H1 (cell line): ENCODE results near the gene SEC16A. TPM values are rescaled to one million over a fixed set of nuclear protein-coding genes. Genes with fewer than 3 reads are reported as not detected.

Experiments used
- CBX5 ChIP-seq: fragments of 300-800, 300-1000 bp; sonication (generic); IDR thresholded peaks from 2 replicates; pipeline ENCODE4 v1.7.1; 2016; ENCODE audit warnings: antibody characterized with exemption, low read length, low read depth
- CEBPB ChIP-seq: IDR thresholded peaks from 2 replicates; pipeline ENCODE4 v1.6.1; 2012; ENCODE audit warnings: low read depth, low read length
- EP300 ChIP-seq, 2 experiments: IDR thresholded peaks; 1 replicate in 1 of 2; 2 replicates in 1 of 2; pipeline ENCODE4 v1.6.1; 2011 to 2012; ENCODE audit warnings: low read depth in 2 of 2, low read length in 2 of 2, mild to moderate bottlenecking in 2 of 2, borderline replicate concordance in 1 of 2, inconsistent platforms in 1 of 2, moderate library complexity in 1 of 2
- GTF2F1 ChIP-seq: IDR thresholded peaks from 2 replicates; pipeline ENCODE4 v1.6.1; 2012; ENCODE audit warnings: low read depth, low read length, improper control_type of control experiment, borderline replicate concordance
- HDAC2 ChIP-seq, 2 experiments: fragments of 300-600 bp in 1 of 2; sonication (generic) in 1 of 2; IDR thresholded peaks; 2 replicates each; pipeline ENCODE4 v1.6.1; 2011 to 2012; ENCODE audit warnings: low read depth in 2 of 2, low read length in 2 of 2, mild to moderate bottlenecking in 2 of 2, moderate library complexity in 2 of 2, borderline replicate concordance in 1 of 2, inconsistent platforms in 1 of 2
- HDAC6 ChIP-seq: IDR thresholded peaks from one replicate; pipeline ENCODE4 v1.7.1; 2012; ENCODE audit warnings: low read depth, mild to moderate bottlenecking, inconsistent platforms, low read length, moderate library complexity
- KDM1A ChIP-seq: fragments of 200-600, 300-600 bp; sonication (generic); IDR thresholded peaks from 2 replicates; pipeline ENCODE4 v1.7.1; 2016; ENCODE audit warnings: mild to moderate bottlenecking, low read length, borderline replicate concordance
- MAFK ChIP-seq: IDR thresholded peaks from 2 replicates; pipeline ENCODE4 v1.6.1; 2012; ENCODE audit warnings: low read depth, mild to moderate bottlenecking, improper control_type of control experiment, low read length
- POLR2AphosphoS5 ChIP-seq: IDR thresholded peaks from 2 replicates; pipeline ENCODE4 v1.6.1; 2011; ENCODE audit warnings: low read depth, low read length
- RBBP5 ChIP-seq: IDR thresholded peaks from 2 replicates; pipeline ENCODE4 v1.7.1; 2012; ENCODE audit warnings: low read depth, mild to moderate bottlenecking, inconsistent platforms, low read length, moderate library complexity, borderline replicate concordance
- SIN3A ChIP-seq, 2 experiments: IDR thresholded peaks in 1 of 2; conservative IDR thresholded peaks in 1 of 2; 2 replicates each; pipeline ENCODE4 v1.6.1; 2011 to 2012; ENCODE audit warnings: low read length in 2 of 2, improper control_type of control experiment in 1 of 2, low read depth in 1 of 2, mild to moderate bottlenecking in 1 of 2
- SRF ChIP-seq: IDR thresholded peaks from 2 replicates; pipeline ENCODE4 v1.6.1; 2011; ENCODE audit warnings: mild to moderate bottlenecking, low read depth, low read length, moderate library complexity
- TAF7 ChIP-seq: optimal IDR thresholded peaks from 2 replicates; pipeline ENCODE3; 2011; ENCODE audit warnings: low read depth, mild to moderate bottlenecking, inconsistent platforms, low read length, moderate library complexity, borderline replicate concordance
- TEAD4 ChIP-seq: IDR thresholded peaks from 2 replicates; pipeline ENCODE4 v1.6.1; 2012; ENCODE audit warnings: low read depth, low read length, inconsistent platforms, mixed read lengths
- polyA plus RNA-seq, 7 experiments: library from polyadenylated mRNA; depleted of rRNA in 3 of 7; stranded (reverse) in 5 of 7; unstranded in 2 of 7; fragments of >200 nt in 5 of 7; fragments of 200-250 nt in 2 of 7; gene quantifications; 1 replicate in 5 of 7; 2 replicates in 1 of 7; 4 replicates in 1 of 7; pipeline versions ENCODE4 v1.2.1 to v1.2.3, GENCODE V29; 2011 to 2013; ENCODE audit warnings: missing spikeins in 2 of 7, mixed read lengths in 2 of 7
- total RNA-seq: library from RNA; stranded (reverse); fragmentation: NEBNext Ultra II Directional; extraction: Animal tissue kit (Norgen Biotek cat#: 25700); gene quantifications from 2 replicates; pipeline ENCODE4 v1.2.1, GENCODE V29; 2021
- TF ChIP-seq, protein P1 (sequence below): IDR thresholded peaks from 2 replicates; pipeline ENCODE4 v1.6.1; 2011; ENCODE audit warnings: low read depth, mild to moderate bottlenecking, low read length; ENCODE audit not compliant: insufficient read depth

Gene SEC16A
- total and polyA plus RNA-seq, 2 of the 8 experiments (the other 6 are each of a cell fraction or from before 2014, with no cell fraction given) = 21.6 to 49.0 TPM

DNA sequence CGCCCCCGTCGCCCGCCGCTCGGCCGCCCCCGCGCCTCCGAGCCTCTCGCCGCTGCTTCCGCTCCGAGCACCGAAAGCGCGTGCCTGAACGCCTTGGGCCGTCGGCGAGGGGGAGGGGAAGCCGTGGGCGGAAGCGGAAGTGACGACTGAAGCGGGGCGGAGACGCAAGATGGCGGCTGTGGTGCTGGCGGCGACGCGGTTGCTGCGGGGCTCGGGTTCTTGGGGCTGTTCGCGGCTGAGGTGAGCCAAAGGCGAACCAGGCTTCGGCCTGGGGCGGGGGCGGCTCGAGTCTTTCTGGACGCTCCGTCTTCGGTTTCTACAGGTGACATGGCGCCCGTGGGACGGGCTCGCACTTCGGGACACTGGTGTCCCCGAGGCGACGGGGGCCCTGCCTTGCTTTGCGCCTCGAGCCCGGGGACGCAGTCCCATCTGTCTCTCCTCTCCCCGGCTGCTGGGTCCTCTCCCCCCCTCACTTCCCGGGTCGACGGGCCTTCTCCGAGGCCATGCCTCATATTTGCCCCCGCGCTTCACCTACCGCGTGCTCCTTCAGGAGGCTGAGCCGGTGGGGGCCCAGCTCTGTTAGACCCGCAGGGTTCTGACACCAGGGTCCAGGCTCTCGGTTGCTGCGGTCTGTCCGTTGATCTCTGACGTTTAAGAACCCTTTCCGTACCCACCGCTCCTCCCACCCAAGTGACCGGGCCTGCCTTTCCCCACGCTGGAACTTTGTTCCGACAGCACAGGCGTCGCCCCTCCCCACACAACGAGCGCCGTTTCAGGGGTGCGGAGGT lies 72.1 kb downstream of the SEC16A start, which contains the start of the genes ENTR1 and PMPCA (continued):
- TF ChIP-seq EP300 (IDR thresholded peaks at IDR 0.05; ENCODE audit: borderline replicate concordance in 1 of 2, low read depth in 2 of 2, low read length in 2 of 2) = no peak
- no peak for TF ChIP-seq CEBPB
- TF ChIP-seq, protein P1, sequence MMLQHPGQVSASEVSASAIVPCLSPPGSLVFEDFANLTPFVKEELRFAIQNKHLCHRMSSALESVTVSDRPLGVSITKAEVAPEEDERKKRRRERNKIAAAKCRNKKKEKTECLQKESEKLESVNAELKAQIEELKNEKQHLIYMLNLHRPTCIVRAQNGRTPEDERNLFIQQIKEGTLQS = no peak
- no peak for TF ChIP-seq GTF2F1
- TF ChIP-seq CBX5 = no peak
- peak; percentile 86 for TF ChIP-seq TAF7
- TF ChIP-seq KDM1A = no peak
- no peak for TF ChIP-seq MAFK
- peak; percentile 79; the same call in 1 of the 2 replicates for TF ChIP-seq RBBP5
- TF ChIP-seq TEAD4 = no peak
- TF ChIP-seq POLR2AphosphoS5 = peak; percentile 96
- peak; percentile 73 to 78; a peak in 2 of 4 replicates for TF ChIP-seq SIN3A (conservative IDR thresholded peaks at IDR 0.05 in 1 of 2, IDR thresholded peaks at IDR 0.05 in 1 of 2; ENCODE audit: low read depth in 1 of 2, low read length in 2 of 2)
- no peak for TF ChIP-seq HDAC2 (IDR thresholded peaks at IDR 0.05; ENCODE audit: borderline replicate concordance in 1 of 2, low read depth in 2 of 2, low read length in 2 of 2)
- no peak for TF ChIP-seq HDAC6
- TF ChIP-seq SRF = no peak
